Mesendoderm (in vitro differentiated cells): ENCODE results near the gene ERO1B.

Experiments used
- DNase-seq: peaks from one replicate; pipeline ENCODE4 v3.0.0; 2013
- H2AK5ac ChIP-seq: 2 replicates; pipeline ENCODE4 v1.6.1; 2013; ENCODE audit warnings: low read length, inconsistent platforms
- H2BK120ac ChIP-seq: 2 replicates; pipeline ENCODE4 v1.6.1; 2013; ENCODE audit warnings: low read depth, mild to moderate bottlenecking, low read length, moderate library complexity, mixed read lengths
- H2BK15ac ChIP-seq: replicated peaks from 2 replicates; pipeline ENCODE4 v1.6.1; 2013; ENCODE audit warnings: low read depth, mild to moderate bottlenecking, moderate library complexity
- H2BK5ac ChIP-seq: 2 replicates; pipeline ENCODE4 v1.6.1; 2013; ENCODE audit warnings: low read length, inconsistent platforms
- H3K18ac ChIP-seq: 2 replicates; pipeline ENCODE4 v1.6.1; 2013; ENCODE audit warnings: mild to moderate bottlenecking, low read length, mixed read lengths
- H3K23ac ChIP-seq: one replicate; pipeline ENCODE4 v1.6.1; 2013; ENCODE audit warnings: low read length
- H3K27ac ChIP-seq: 2 replicates; pipeline ENCODE4 v1.5.1; 2013; ENCODE audit warnings: low read depth, mild to moderate bottlenecking, inconsistent platforms, low read length, moderate library complexity
- H3K27me3 ChIP-seq: 2 replicates; pipeline ENCODE4 v1.6.1; 2013; ENCODE audit warnings: low read length, control low read depth, mild to moderate bottlenecking, inconsistent platforms; ENCODE audit not compliant: insufficient read depth, poor library complexity
- H3K36me3 ChIP-seq: 2 replicates; pipeline ENCODE4 v1.6.1; 2013; ENCODE audit warnings: low read length, inconsistent platforms; ENCODE audit not compliant: control insufficient read depth, insufficient read depth
- H3K4ac ChIP-seq: one replicate; pipeline ENCODE4 v1.6.1; 2013; ENCODE audit warnings: low read depth, mild to moderate bottlenecking, low read length, moderate library complexity
- H3K4me1 ChIP-seq: 2 replicates; pipeline ENCODE4 v1.6.1; 2013; ENCODE audit warnings: low read depth, low read length, inconsistent platforms; ENCODE audit not compliant: control insufficient read depth
- H3K4me2 ChIP-seq: 2 replicates; pipeline ENCODE4 v1.6.1; 2013; ENCODE audit warnings: low read length
- H3K4me3 ChIP-seq: 2 replicates; pipeline ENCODE4 v1.5.1; 2013; ENCODE audit warnings: mild to moderate bottlenecking, low read length
- H3K56ac ChIP-seq: one replicate; pipeline ENCODE4 v1.6.1; 2013; ENCODE audit warnings: low read length
- H3K79me1 ChIP-seq: 2 replicates; pipeline ENCODE4 v1.6.1; 2013; ENCODE audit warnings: low read length, inconsistent platforms
- H3K79me2 ChIP-seq: 2 replicates; pipeline ENCODE4 v1.6.1; 2013; ENCODE audit warnings: mild to moderate bottlenecking, low read length; ENCODE audit not compliant: control insufficient read depth, insufficient read depth
- H3K9ac ChIP-seq: 2 replicates; pipeline ENCODE4 v1.6.1; 2013; ENCODE audit warnings: low read length, inconsistent platforms
- H4K5ac ChIP-seq: one replicate; pipeline ENCODE4 v1.6.1; 2013; ENCODE audit warnings: low read length
- H4K8ac ChIP-seq: one replicate; pipeline ENCODE4 v1.6.1; 2013; ENCODE audit warnings: low read depth, mild to moderate bottlenecking, control low read depth, low read length, moderate library complexity
- WGBS: extraction: QIAGEN DNeasy Blood & Tissue Kit; methylation state at CpG from one replicate; pipeline ENCODE4 v1.1.7; 2013; ENCODE audit warnings: low lambda C conversion rate, missing lambda C conversion rate; ENCODE audit not compliant: insufficient coverage; ENCODE audit errors: extremely low coverage; 5-methylcytosine and 5-hydroxymethylcytosine counted together

ERO1B gene

GRCh38 chr1:236292425-236292824 is 10.7 kb upstream of the ERO1B start:
- no peak overlapping the region for H3K9ac ChIP-seq
- no peak overlapping the region for H2AK5ac ChIP-seq
- no peak overlapping the region for H2BK120ac ChIP-seq
- DNase-seq = no peak
- H3K79me2 ChIP-seq = no peaks in the 10 kb centered on the region
- H4K8ac ChIP-seq = no peak overlapping the region
- no peak overlapping the region for H3K4me2 ChIP-seq
- H3K4me3 ChIP-seq = no peak overlapping the region
- H3K79me1 ChIP-seq = no peaks in the 10 kb centered on the region
- H3K23ac ChIP-seq = no peak overlapping the region
- no peaks in the 10 kb centered on the region for H3K36me3 ChIP-seq
- H3K27ac ChIP-seq = no peak overlapping the region
- no CpG with 5 or more reads among the region's 3 CpGs for WGBS
- H2BK5ac ChIP-seq = no peak overlapping the region
- H2BK15ac ChIP-seq = no peak overlapping the region
- H3K18ac ChIP-seq = no peak overlapping the region
- no peaks in the 10 kb centered on the region for H3K27me3 ChIP-seq
- no peak overlapping the region for H3K56ac ChIP-seq
- no peak overlapping the region for H4K5ac ChIP-seq
- no peak overlapping the region for H3K4ac ChIP-seq
- H3K4me1 ChIP-seq = no peaks in the 10 kb centered on the region

- no peak overlapping the region for H3K4me2 ChIP-seq
- H4K8ac ChIP-seq = no peak overlapping the region
- H3K79me1 ChIP-seq = no peaks in the 10 kb centered on the region
- H3K4me3 ChIP-seq = no peak overlapping the region
- H3K27me3 ChIP-seq = no peaks in the 10 kb centered on the region
- H2AK5ac ChIP-seq = no peak overlapping the region
- no peaks in the 10 kb centered on the region for H3K79me2 ChIP-seq
- no peaks in the 10 kb centered on the region for H3K36me3 ChIP-seq
- H3K27ac ChIP-seq = no peak overlapping the region
- no peak overlapping the region for H2BK120ac ChIP-seq
- no CpG with 5 or more reads among the region's 1 CpG for WGBS
- no peak overlapping the region for H3K56ac ChIP-seq
- H3K9ac ChIP-seq = no peak overlapping the region
- no peak overlapping the region for H3K4ac ChIP-seq
- DNase-seq = no peak
- H2BK5ac ChIP-seq = no peak overlapping the region
- no peak overlapping the region for H4K5ac ChIP-seq
- H3K18ac ChIP-seq = no peak overlapping the region
- no peak overlapping the region for H2BK15ac ChIP-seq
- no peaks in the 10 kb centered on the region for H3K4me1 ChIP-seq
- no peak overlapping the region for H3K23ac ChIP-seq
These were observed 7.9 kb upstream of the ERO1B start for GRCh38 chr1:236289492-236290131.

GRCh38 chr1:236288620-236288976 is 6.8 kb upstream of the ERO1B start:
- Histone ChIP-seq H2BK15ac (no peak overlapping the region), H2BK5ac (no peak overlapping the region), H3K56ac (no peak overlapping the region), H3K4ac (no peak overlapping the region), H3K79me1 (no peaks in the 10 kb centered on the region), H3K23ac (no peak overlapping the region), H2BK120ac (no peak overlapping the region), H3K18ac (no peak overlapping the region), H3K4me3 (no peak overlapping the region), H3K79me2 (no peaks in the 10 kb centered on the region), H4K5ac (no peak overlapping the region), H3K4me2 (no peak overlapping the region), H4K8ac (no peak overlapping the region), H3K4me1 (no peaks in the 10 kb centered on the region), H2AK5ac (no peak overlapping the region), H3K27me3 (no peaks in the 10 kb centered on the region), H3K36me3 (no peaks in the 10 kb centered on the region), H3K27ac (no peak overlapping the region), H3K9ac (no peak overlapping the region)
- DNase-seq = no peak
- WGBS = no CpG with 5 or more reads among the region's 5 CpGs

GRCh38 chr1:236287757-236288619 is 6.2 kb upstream of the ERO1B start:
- H3K18ac ChIP-seq = no peak overlapping the region
- H4K8ac ChIP-seq = no peak overlapping the region
- DNase-seq = peak; percentile 87
- no peak overlapping the region for H4K5ac ChIP-seq
- H3K27ac ChIP-seq = no peak overlapping the region
- no peak overlapping the region for H3K4ac ChIP-seq
- no peak overlapping the region for H3K4me2 ChIP-seq
- no peak overlapping the region for H3K9ac ChIP-seq
- H2BK120ac ChIP-seq = no peak overlapping the region
- H3K27me3 ChIP-seq = no peaks in the 10 kb centered on the region
- no peaks in the 10 kb centered on the region for H3K36me3 ChIP-seq
- H2AK5ac ChIP-seq = no peak overlapping the region
- WGBS = no CpG with 5 or more reads among the region's 22 CpGs
- no peaks in the 10 kb centered on the region for H3K79me2 ChIP-seq
- H2BK15ac ChIP-seq = no peak overlapping the region
- no peak overlapping the region for H3K4me3 ChIP-seq
- no peaks in the 10 kb centered on the region for H3K4me1 ChIP-seq
- no peak overlapping the region for H3K23ac ChIP-seq
- H2BK5ac ChIP-seq = no peak overlapping the region
- H3K56ac ChIP-seq = no peak overlapping the region
- no peaks in the 10 kb centered on the region for H3K79me1 ChIP-seq

- Histone ChIP-seq H3K23ac (no peak overlapping the region), H2AK5ac (no peak overlapping the region), H3K36me3 (no peaks in the 10 kb centered on the region), H3K79me1 (no peaks in the 10 kb centered on the region), H2BK120ac (no peak overlapping the region), H2BK5ac (no peak overlapping the region), H3K4ac (no peak overlapping the region), H3K27ac (no peak overlapping the region), H3K4me2 (no peak overlapping the region), H3K4me3 (no peak overlapping the region), H3K56ac (no peak overlapping the region), H3K79me2 (no peaks in the 10 kb centered on the region), H3K27me3 (no peaks in the 10 kb centered on the region), H4K8ac (no peak overlapping the region), H3K9ac (no peak overlapping the region), H3K18ac (no peak overlapping the region), H3K4me1 (no peaks in the 10 kb centered on the region), H2BK15ac (no peak overlapping the region), H4K5ac (no peak overlapping the region)
- DNase-seq = no peak
- no CpG with 5 or more reads among the region's 12 CpGs for WGBS
These were observed 5.6 kb upstream of the ERO1B start for GRCh38 chr1:236287356-236287755.
